LNCAP (cell line): ENCODE data around the gene KIFC3.

Experiments
- TF ChIP-seq, protein P1 (sequence below): fragments of 450-650 bp; IDR thresholded peaks from 2 replicates; pipeline ENCODE4 v1.5.1; 2017; ENCODE audit warnings: mild to moderate bottlenecking

KIFC3 gene

GRCh38 chr16:57803134-57803990, 1.1 kb upstream of the KIFC3 start:
- TF ChIP-seq, protein P1, sequence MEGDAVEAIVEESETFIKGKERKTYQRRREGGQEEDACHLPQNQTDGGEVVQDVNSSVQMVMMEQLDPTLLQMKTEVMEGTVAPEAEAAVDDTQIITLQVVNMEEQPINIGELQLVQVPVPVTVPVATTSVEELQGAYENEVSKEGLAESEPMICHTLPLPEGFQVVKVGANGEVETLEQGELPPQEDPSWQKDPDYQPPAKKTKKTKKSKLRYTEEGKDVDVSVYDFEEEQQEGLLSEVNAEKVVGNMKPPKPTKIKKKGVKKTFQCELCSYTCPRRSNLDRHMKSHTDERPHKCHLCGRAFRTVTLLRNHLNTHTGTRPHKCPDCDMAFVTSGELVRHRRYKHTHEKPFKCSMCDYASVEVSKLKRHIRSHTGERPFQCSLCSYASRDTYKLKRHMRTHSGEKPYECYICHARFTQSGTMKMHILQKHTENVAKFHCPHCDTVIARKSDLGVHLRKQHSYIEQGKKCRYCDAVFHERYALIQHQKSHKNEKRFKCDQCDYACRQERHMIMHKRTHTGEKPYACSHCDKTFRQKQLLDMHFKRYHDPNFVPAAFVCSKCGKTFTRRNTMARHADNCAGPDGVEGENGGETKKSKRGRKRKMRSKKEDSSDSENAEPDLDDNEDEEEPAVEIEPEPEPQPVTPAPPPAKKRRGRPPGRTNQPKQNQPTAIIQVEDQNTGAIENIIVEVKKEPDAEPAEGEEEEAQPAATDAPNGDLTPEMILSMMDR, result no peak

- TF ChIP-seq, protein P1, result no peak
Observed at GRCh38 chr16:57801809-57802340, 416 bp downstream of the KIFC3 start.

GRCh38 chr16:57801098-57801808, 1.0 kb downstream of the KIFC3 start:
- TF ChIP-seq, protein P1, result no peak

- TF ChIP-seq, protein P1, result no peak
Observed at GRCh38 chr16:57800200-57801097, 1.8 kb downstream of the KIFC3 start.

DNA sequence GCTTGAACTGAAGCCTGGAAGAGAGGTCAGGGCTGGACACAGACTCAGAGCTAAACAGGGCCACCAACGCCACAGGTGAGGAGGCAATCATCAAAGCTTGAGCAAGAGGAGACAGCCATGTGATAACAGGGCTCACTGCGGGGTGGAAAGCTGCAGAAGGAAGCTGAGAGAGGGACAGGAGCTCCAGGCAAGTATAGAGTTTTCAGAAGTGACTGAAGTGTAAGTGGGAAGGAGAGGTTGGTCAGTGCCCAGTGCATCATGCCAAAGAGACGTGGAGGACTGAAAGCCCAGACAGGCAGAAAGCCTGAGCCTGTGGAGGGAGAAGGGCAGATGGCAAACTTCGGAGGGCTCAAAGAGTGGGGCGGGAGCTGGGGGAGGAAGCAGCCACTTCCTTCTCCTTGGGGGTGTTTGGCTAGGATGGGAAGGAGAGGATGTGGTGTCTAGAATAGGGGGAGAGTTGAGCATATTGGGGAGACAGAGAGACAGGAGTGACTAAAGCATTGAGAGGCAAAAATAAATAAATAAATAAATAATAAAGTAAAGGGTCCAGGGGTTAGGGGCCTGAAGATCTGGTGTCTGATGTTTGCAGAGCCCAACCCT, 2.6 kb downstream of the KIFC3 start:
- TF ChIP-seq, protein P1, result no peak

- TF ChIP-seq, protein P1, result no peak
Observed at GRCh38 chr16:57798953-57799599, 3.2 kb downstream of the KIFC3 start.
